CD14-positive monocyte (primary cell): ENCODE data around the gene TTC39B. TPM values are rescaled to one million over a fixed set of nuclear protein-coding genes. Genes with fewer than 3 reads are reported as not detected.

Source experiments
- DNase-seq, 3 donors: peaks; one replicate each; pipeline ENCODE4 v3.0.0-alpha.2; 2011 to 2022
- H2AFZ ChIP-seq: 2 replicates; pipeline ENCODE4 v1.6.0; 2012; ENCODE audit warnings: mild to moderate bottlenecking, low read depth, low read length, inconsistent platforms; ENCODE audit not compliant: insufficient read depth, poor library complexity, severe bottlenecking
- H3K27ac ChIP-seq, 2 donors: 1 replicate in 1 of 2; 2 replicates in 1 of 2; pipeline ENCODE4 v1.5.1; 2012 to 2013; ENCODE audit warnings: low read length in 2 of 2, control low read depth in 1 of 2, inconsistent platforms in 1 of 2, low read depth in 1 of 2, mild to moderate bottlenecking in 1 of 2
- H3K27me3 ChIP-seq, 2 donors: one replicate each; pipeline versions ENCODE4 v1.6.0 to v1.6.1; 2011 to 2013; ENCODE audit warnings: low read length in 2 of 2; ENCODE audit not compliant: control insufficient read depth in 2 of 2, insufficient read depth in 2 of 2
- H3K36me3 ChIP-seq, 2 donors: replicated peaks in 1 of 2; 1 replicate in 1 of 2; 2 replicates in 1 of 2; pipeline versions ENCODE4 v1.5.1 to v1.6.1; 2012 to 2013; ENCODE audit warnings: low read length in 2 of 2, control low read depth in 1 of 2, inconsistent platforms in 1 of 2, mild to moderate bottlenecking in 1 of 2; ENCODE audit not compliant: insufficient read depth in 2 of 2, control insufficient read depth in 1 of 2
- H3K4me1 ChIP-seq, 2 donors: 1 replicate in 1 of 2; 2 replicates in 1 of 2; pipeline versions ENCODE4 v1.5.1 to v1.6.1; 2012 to 2013; ENCODE audit warnings: low read length in 2 of 2, control low read depth in 1 of 2, inconsistent platforms in 1 of 2, mild to moderate bottlenecking in 1 of 2, moderate library complexity in 1 of 2; ENCODE audit not compliant: insufficient read depth in 2 of 2, control insufficient read depth in 1 of 2
- H3K4me2 ChIP-seq: replicated peaks from 2 replicates; pipeline ENCODE3; 2012; ENCODE audit warnings: low read length, moderate library complexity, mild to moderate bottlenecking; ENCODE audit not compliant: poor library complexity, severe bottlenecking; ENCODE audit errors: extremely low read depth
- H3K4me3 ChIP-seq, 3 experiments: fragments of 200-600 bp in 1 of 3; sonication (generic) in 1 of 3; replicated peaks in 1 of 3; 1 replicate in 2 of 3; 2 replicates in 1 of 3; pipeline ENCODE4 v1.5.1; 2011 to 2013; ENCODE audit warnings: low read length in 3 of 3, mild to moderate bottlenecking in 3 of 3, control low read depth in 2 of 3, low read depth in 2 of 3, inconsistent platforms in 1 of 3, moderate library complexity in 1 of 3
- H3K79me2 ChIP-seq: 2 replicates; pipeline ENCODE4 v1.6.0; 2012; ENCODE audit warnings: mild to moderate bottlenecking, control low read depth, inconsistent platforms, low read length, moderate library complexity; ENCODE audit not compliant: insufficient read depth
- H3K9ac ChIP-seq: 2 replicates; pipeline ENCODE4 v1.6.0; 2017; ENCODE audit warnings: low read length, mild to moderate bottlenecking; ENCODE audit not compliant: insufficient read depth, poor library complexity, severe bottlenecking
- H3K9me3 ChIP-seq, 2 donors: replicated peaks in 1 of 2; 1 replicate in 1 of 2; 2 replicates in 1 of 2; pipeline versions ENCODE4 v1.5.1 to v1.6.1; 2012 to 2013; ENCODE audit warnings: low read length in 2 of 2, control low read depth in 1 of 2; ENCODE audit not compliant: control insufficient read depth in 1 of 2, insufficient read depth in 1 of 2
- H4K20me1 ChIP-seq: 2 replicates; pipeline ENCODE4 v1.6.0; 2012; ENCODE audit warnings: mild to moderate bottlenecking, low read length, control low read depth, moderate library complexity; ENCODE audit not compliant: insufficient read depth
- H3K27ac Mint-ChIP-seq, 7 donors: one replicate each; pipeline ENCODE4 v1.8.0; 2020; ENCODE audit warnings: mild to moderate bottlenecking in 7 of 7, mixed read lengths in 7 of 7, moderate library complexity in 6 of 7, inconsistent platforms in 2 of 7
- H3K27me3 Mint-ChIP-seq, 3 donors: one replicate each; pipeline ENCODE4 v1.8.0; 2021 to 2022; ENCODE audit warnings: low read depth in 3 of 3, mild to moderate bottlenecking in 3 of 3, mixed read lengths in 3 of 3, moderate library complexity in 3 of 3, inconsistent platforms in 1 of 3
- H3K36me3 Mint-ChIP-seq, 2 donors: one replicate each; pipeline ENCODE4 v1.8.0; 2020; ENCODE audit warnings: mixed read lengths in 2 of 2, inconsistent platforms in 1 of 2, mild to moderate bottlenecking in 1 of 2
- H3K4me1 Mint-ChIP-seq: one replicate; pipeline ENCODE4 v1.8.0; 2020; ENCODE audit warnings: mild to moderate bottlenecking, mixed read lengths
- H3K4me3 Mint-ChIP-seq, 2 donors: one replicate each; pipeline ENCODE4 v1.8.0; 2020; ENCODE audit warnings: mild to moderate bottlenecking in 2 of 2, mixed read lengths in 2 of 2, moderate library complexity in 1 of 2
- H3K9me3 Mint-ChIP-seq, 7 donors: one replicate each; pipeline ENCODE4 v1.8.0; 2020 to 2022; ENCODE audit warnings: mixed read lengths in 7 of 7, mild to moderate bottlenecking in 6 of 7, moderate library complexity in 6 of 7, inconsistent platforms in 2 of 7
- CTCF ChIP-seq: fragments of 200-600 bp; IDR thresholded peaks from one replicate; pipeline ENCODE4 v1.8.0; 2022; ENCODE audit warnings: antibody characterized with exemption, mild to moderate bottlenecking
- WGBS: methylation state at CpG from one replicate; pipeline ENCODE4 v1.1.5; 2013; ENCODE audit warnings: missing lambda C conversion rate; ENCODE audit not compliant: insufficient coverage; 5-methylcytosine and 5-hydroxymethylcytosine counted together
- intact Hi-C, 2 donors: fragments of 100-400 bp; cut with micrococcal nuclease; formaldehyde crosslinking; loops; one replicate each; pipeline versions ENCODE4 v1.15.0 to v1.15.1; 2023
- polyA plus RNA-seq, 3 donors: library from polyadenylated mRNA; depleted of rRNA in 1 of 3; unstranded in 2 of 3; stranded (reverse) in 1 of 3; fragments of 300-500 nt in 2 of 3; fragments of >200 nt in 1 of 3; fragmentation: Illumina TruSeq in 2 of 3; gene quantifications; 1 replicate in 2 of 3; 2 replicates in 1 of 3; pipeline ENCODE4 v1.2.3, GENCODE V29; 2012 to 2021

Gene TTC39B
- polyA plus RNA-seq, 3 donors, result 0.87 to 5.3 (median 3.1) TPM

DNA sequence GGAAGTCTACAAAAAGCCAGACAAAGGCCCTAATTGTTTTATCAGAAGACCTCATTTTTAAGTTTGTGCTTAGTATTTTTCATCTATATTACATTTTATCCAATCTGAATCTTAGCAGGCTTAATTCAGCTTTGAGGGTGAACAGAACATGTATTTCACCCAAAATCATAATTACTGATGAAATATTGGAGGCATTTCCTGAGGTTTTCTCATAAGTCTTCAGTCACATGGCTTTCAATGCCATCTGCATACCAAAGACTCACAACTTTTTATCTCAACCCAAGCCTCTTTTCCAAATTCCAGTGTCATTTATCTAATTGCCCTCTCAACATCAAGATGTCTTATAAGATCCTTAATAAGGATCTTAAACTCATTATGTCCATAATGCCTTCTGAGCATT, 150.8 kb downstream of the TTC39B start:
- no peaks in the 10 kb centered on the region for H3K9me3 ChIP-seq
- TF ChIP-seq CTCF, result no peak
- no peak overlapping the region for H3K27ac Mint-ChIP-seq
- no peaks in the 10 kb centered on the region for H3K4me1 Mint-ChIP-seq
- no peak overlapping the region for H3K4me2 ChIP-seq
- H3K27me3 ChIP-seq, result no peaks in the 10 kb centered on the region
- no peaks in the 10 kb centered on the region for H3K4me1 ChIP-seq
- H4K20me1 ChIP-seq, result no peaks in the 10 kb centered on the region
- peaks cover 0 to 2% (median 2%) of the 10 kb centered on the region in 7 donors for H3K9me3 Mint-ChIP-seq
- no peak overlapping the region for H3K4me3 Mint-ChIP-seq
- intact Hi-C loops, result no loop called here
- no peak overlapping the region for H3K9ac ChIP-seq
- no peak for DNase-seq
- H3K27ac ChIP-seq, result no peak overlapping the region
- no peaks in the 10 kb centered on the region for H3K79me2 ChIP-seq
- no peak overlapping the region for H3K4me3 ChIP-seq
- H3K36me3 Mint-ChIP-seq, result no peaks in the 10 kb centered on the region
- peaks cover 0 to 4% (median 1%) of the 10 kb centered on the region in 3 donors for H3K27me3 Mint-ChIP-seq
- H2AFZ ChIP-seq, result no peak overlapping the region
- H3K36me3 ChIP-seq, result no peaks in the 10 kb centered on the region

DNA sequence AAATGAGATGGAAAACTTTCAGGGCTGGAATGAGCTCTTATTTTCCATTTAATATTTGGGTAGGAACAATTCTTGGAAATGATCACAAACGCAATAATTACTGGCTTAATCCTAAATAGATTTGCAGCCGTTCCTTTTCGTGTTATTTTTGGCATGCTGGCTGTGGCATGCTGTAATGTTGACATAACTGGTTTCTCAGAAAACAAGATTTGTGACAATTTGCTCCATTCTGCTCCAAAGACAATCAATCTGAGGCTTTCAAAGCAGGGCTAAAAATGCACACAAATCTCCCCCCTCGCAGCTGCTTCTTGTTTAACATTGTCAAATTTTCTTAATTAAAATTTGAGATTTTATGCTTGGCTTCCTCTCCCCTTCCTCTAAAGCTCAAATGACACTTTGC, 151.2 kb downstream of the TTC39B start:
- Mint-ChIP-seq H3K9me3 (peaks cover 0 to 2% (median 2%) of the 10 kb centered on the region in 7 donors), H3K4me1 (no peaks in the 10 kb centered on the region), H3K27ac (no peak overlapping the region), H3K4me3 (no peak overlapping the region), H3K27me3 (peaks cover 1 to 2% (median 2%) of the 10 kb centered on the region in 3 donors), H3K36me3 (no peaks in the 10 kb centered on the region)
- intact Hi-C loops, result no loop called here
- TF ChIP-seq CTCF, result no peak
- DNase-seq, result no peak
- Histone ChIP-seq H3K27me3 (no peaks in the 10 kb centered on the region), H4K20me1 (no peaks in the 10 kb centered on the region), H3K9me3 (no peaks in the 10 kb centered on the region), H3K79me2 (no peaks in the 10 kb centered on the region), H3K4me1 (no peaks in the 10 kb centered on the region), H3K27ac (no peak overlapping the region), H2AFZ (no peak overlapping the region), H3K4me2 (no peak overlapping the region), H3K36me3 (no peaks in the 10 kb centered on the region), H3K4me3 (no peak overlapping the region), H3K9ac (no peak overlapping the region)
- 27% methylated on average over 2 of the region's 4 CpGs for WGBS
